M059J (cell line): ENCODE results near the gene RASGRP1. TPM values are rescaled to one million over a fixed set of nuclear protein-coding genes. Genes with fewer than 3 reads are reported as not detected.

ENCODE experiments used
- DNase-seq: peaks from one replicate; pipeline ENCODE4 v3.0.0-alpha.2; 2012; ENCODE audit warnings: low read depth
- total RNA-seq: library from RNA; depleted of rRNA; stranded (reverse); fragments of >200 nt; shearing (Covaris generic); gene quantifications from 2 replicates; pipeline ENCODE4 v1.2.3, GENCODE V29; 2014

The RASGRP1 gene
- total RNA-seq, 1 experiment from 2014 or later: 0.52 TPM

- DNase-seq: no peak
Observed at GRCh38 chr15:38506997-38507396, 57.6 kb downstream of the RASGRP1 start.

DNA sequence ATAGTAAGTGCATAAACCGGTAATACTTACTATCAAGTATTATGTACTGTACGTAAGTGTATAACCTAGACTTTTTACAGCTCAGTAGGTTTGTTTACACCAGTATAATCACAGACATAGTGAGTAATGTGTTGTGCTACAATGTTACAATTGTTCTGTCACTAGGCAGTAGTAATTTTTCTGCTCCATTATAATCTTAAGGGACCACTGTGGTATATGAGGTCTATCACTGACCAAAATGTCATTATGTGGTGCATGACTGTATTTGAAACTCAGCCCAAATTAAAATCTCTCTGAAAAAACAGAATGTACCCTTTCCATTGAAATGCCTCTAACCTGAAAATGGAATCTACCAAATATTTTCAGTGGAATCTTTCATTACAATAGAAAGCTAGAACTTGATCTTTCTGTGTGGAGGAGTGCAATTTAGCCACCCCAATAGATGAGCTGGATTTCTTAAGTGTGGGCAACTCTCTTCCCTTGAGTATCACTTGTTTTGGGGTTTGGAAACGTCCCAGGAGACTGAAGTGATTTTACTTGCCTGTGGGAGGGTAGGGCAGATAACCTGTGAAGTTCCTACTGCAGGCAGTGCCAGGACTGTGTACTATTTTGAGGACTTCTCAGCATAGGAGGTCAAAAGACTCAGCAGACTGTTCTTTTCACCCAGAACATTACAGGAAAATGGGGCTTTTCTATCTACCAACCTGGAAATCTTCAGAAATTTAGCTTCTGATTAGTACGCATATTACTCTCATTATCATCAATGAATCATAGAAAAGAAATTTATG is 59.7 kb downstream of the RASGRP1 start:
- DNase-seq: peak; percentile 34

GRCh38 chr15:38503496-38503895 is 61.1 kb downstream of the RASGRP1 start:
- no peak for DNase-seq

DNA sequence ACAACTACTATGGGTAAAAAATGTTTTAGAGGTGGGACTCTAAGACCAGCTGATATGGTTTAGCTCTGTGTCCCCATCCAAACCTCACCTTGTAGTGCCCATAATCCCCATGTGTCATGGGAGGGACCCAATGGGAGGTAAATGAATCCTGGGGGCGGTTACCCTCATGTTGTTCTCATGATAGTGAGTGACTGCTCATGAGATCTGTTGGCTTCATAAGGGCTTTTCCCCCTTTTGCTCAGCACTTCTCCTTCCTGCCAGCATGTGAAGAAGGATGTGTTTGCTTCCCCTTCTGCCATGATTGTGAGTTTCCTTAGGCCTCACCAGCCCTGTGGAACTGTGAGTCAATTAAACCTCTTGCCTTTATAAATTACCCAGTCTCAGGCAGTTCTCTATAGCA is 65.0 kb downstream of the RASGRP1 start:
- DNase-seq: no peak

DNA sequence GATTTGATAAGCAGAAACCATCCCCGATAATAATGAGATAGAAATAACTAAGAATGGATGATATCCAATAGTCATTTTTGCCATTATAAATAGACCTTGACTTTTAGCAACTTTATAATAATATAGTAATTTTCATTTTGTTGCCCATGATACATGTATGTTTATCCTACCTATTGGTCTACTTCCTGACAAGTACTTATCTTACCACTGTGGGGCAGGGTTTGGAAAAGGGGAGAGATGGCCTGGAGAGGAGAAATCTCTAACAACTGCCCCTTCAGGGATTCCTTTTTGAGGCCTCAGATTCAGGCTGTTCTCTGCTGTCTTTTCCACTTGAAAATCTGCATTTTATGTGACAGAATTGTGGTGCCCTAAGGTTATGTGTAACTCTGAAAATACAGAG is 68.5 kb downstream of the RASGRP1 start:
- no peak for DNase-seq

GRCh38 chr15:38490242-38490922 is 74.2 kb downstream of the RASGRP1 start:
- DNase-seq: peak; percentile 31

DNA sequence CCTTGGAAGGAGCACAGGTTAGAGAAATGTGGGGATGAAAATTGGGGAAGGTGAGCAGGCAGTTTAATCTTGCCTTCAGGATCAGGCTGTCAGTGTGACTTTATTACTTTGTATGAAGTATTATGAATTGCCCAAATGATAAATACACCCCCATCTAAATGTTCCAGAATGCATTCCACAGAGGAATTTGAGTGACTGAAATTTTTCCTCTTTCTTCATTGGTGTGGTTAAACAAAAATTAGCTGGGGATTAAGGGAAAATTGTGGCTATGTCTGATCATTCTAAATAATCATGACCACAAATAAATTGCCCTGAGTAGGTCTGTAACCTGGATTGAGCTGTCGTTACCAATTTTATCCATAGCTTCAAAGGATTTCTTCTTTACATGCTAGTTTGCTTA is 77.2 kb downstream of the RASGRP1 start:
- no peak for DNase-seq

DNA sequence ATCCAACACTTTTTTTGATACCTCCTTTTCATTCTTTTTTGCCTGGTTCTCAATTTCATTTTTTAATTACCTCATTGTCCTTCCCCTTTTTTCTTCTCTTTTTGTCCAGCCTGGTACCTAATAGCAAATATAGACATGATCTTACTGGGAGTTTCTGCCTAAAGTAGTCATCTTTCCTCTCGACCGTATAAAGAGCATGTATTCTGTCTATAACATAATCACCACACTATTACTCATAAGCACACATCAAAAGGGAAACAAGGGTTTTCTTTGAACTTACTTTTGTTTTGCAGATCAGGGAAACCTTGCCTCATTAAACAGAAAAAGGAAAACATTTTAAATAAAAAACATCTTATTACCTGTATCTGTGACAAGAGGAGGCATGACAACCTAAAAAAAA is 77.7 kb downstream of the RASGRP1 start:
- DNase-seq: no peak

GRCh38 chr15:38482572-38482971 is 82.0 kb downstream of the RASGRP1 start:
- DNase-seq: no peak

GRCh38 chr15:38481761-38482160 is 82.9 kb downstream of the RASGRP1 start:
- DNase-seq: no peak

GRCh38 chr15:38481113-38481512 is 83.5 kb downstream of the RASGRP1 start:
- no peak for DNase-seq

GRCh38 chr15:38479756-38480155 is 84.9 kb downstream of the RASGRP1 start:
- no peak for DNase-seq

DNA sequence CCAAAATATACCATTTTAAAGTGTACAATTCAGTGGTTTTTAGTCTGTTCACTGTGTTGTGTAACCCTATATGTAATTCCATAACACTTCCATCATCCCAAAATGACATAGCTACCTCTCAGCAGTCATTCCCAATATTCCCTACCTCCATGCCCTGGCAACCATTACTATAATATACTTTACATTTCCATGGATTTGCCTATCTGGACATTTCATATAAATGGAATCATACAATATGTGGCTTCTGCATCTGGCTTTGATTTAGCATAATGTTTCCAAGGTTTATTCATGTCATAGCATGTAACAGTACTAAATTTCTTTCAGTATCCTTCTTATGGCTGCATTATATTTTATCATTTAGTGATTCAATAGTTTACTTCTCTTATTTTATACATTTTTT is 85.3 kb downstream of the RASGRP1 start:
- no peak for DNase-seq

DNA sequence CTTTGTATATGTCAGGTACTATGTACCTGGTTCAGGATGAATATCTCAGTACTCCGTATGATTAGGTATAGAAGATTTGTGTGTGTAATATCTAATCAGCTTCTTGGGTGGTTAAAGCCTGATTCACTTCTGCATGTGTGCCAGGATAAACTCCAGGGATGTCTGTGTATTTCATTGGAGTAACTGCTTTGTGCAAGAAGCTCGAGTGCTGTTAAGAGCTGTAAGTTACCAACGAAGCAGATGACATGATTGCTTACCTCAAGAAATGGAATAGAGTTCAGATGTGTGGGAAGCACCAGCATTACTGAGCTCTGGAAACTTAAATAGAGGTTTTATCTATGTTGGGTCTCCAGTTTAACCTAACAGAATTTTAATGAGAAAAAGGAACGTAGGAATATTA is 87.0 kb downstream of the RASGRP1 start:
- DNase-seq: no peak

DNA sequence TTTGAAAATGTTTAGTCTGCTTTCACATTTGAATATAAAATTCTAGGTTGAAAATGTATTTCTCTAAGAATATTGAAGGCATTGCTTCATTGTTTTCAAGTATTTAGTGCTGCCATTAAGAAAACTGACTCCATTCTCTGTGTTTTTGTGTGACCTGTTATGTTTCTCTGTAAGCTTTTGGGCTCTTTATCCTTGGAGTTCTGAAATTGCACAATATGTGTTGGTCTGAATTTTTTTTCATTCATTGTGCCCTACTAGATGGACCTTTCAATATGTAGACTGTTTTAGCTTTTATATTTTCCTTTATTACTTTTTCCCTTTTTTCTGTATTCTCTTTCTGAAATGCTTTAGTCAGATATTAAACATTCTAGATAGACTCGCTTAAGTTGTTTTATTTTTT is 88.5 kb downstream of the RASGRP1 start:
- no peak for DNase-seq

DNA sequence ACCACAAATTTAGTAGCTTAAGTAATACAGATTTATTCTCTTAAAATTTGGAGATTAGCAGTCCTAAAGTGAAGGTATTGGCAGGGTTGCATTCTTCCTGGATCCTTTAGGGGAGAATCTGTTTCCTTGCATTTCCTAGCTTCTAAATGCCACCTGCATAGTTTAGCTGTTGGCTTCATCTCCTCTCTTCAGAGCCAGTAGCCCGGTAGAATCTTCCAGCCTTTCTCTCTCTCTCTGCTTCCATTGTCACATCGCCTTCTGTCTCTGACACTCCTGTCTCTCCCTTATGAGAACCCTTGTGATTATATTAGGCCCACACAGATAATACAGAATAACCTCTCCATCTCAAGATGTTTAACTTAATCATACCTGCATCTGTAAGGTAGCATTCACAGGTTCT is 89.3 kb downstream of the RASGRP1 start:
- DNase-seq: no peak

GRCh38 chr15:38474155-38474757 is 90.4 kb downstream of the RASGRP1 start:
- DNase-seq: peak; percentile 64

GRCh38 chr15:38471974-38472373 is 92.6 kb downstream of the RASGRP1 start:
- DNase-seq: no peak

GRCh38 chr15:38470816-38471215 is 93.8 kb downstream of the RASGRP1 start:
- no peak for DNase-seq

DNA sequence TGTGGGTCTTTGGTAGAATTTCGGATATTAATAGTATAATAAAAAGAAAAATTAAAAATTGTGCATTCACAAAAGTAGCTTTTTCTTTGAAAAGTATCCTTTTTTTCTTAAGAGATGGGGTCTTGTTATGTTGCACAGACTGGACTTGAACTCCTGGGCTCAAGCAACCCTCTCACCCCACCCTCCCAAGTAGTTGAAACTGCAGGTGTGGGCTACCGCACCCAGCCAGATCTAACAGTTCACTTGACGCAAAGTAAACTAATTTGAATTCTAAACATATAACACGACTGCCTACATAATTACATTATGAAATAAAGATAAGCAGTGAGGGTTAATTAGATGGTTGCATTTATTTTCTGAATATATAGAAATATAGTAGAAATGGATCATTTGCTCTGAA is 99.9 kb downstream of the RASGRP1 start:
- DNase-seq: no peak

- no peak for DNase-seq
Observed at GRCh38 chr15:38463893-38464292, 100.7 kb downstream of the RASGRP1 start.

DNA sequence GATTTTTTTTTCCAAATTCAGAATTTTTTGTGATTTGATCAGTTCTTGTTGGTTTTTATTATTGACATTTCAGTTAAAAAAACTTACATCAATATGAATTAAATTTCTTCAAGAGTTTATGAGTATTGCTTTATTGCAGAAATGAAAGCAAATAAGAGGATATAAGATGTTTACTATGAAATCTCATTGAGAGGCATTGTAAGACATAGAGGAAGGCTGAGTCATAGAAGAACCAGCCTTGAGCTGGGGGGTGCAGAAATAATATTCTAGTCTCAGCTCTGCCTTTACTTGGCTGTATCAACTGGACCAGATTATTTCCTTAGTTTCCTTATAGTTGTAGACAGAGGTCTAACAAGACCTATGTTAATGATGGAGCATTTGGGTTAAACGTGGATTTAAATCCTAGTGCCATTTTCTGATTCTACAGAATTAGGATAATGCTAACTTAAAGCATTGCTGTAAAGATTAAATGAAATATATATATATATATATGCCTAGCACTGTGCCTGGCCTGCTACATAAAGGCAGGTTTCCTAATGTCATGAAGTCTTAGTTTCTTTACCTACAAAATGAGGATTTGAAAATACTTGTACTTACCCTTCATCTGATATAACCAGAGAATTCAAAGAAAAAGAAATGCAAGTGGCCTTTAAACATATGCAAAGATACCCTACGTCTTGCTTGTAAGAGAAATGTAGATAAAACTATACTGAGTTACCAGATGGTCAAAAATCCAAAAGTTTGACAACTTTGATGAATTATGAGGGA is 103.4 kb downstream of the RASGRP1 start:
- DNase-seq: peak; percentile 18
